Activated CD8-positive, alpha-beta T cell treated with anti-CD3 and anti-CD28 coated beads for 36 hours (primary cell): Measurements from ENCODE around the gene CYP4F2. TPM values are rescaled to one million over a fixed set of nuclear protein-coding genes. Genes with fewer than 3 reads are reported as not detected.
"Not testable (repeated sequence)": the region's sequence is repeated elsewhere in the genome, so short reads cannot be mapped to it uniquely, and the experiment has no call there.

Source experiments
- ATAC-seq: fragments of 200-7000 bp; cut with Tn5 transposase; one replicate; pipeline ENCODE4 v1.10.0; 2021; ENCODE audit warnings: mild to moderate bottlenecking, moderate library complexity
- CTCF ChIA-PET: fragments of 350-600 bp; sonication (Branson Sonifier 250); formaldehyde crosslinking; loops from one replicate; lab custom pipeline; 2021; ENCODE audit warnings: antibody characterized with exemption; lab: Charles Lee
- POLR2A ChIA-PET: fragments of 350-600 bp; sonication (Branson Sonifier 250); formaldehyde crosslinking; loops from one replicate; lab custom pipeline; 2021; ENCODE audit warnings: antibody characterized with exemption; lab: Charles Lee
- DNase-seq: peaks from one replicate; pipeline ENCODE4 v3.0.0-alpha.2; 2020
- H3K27ac Mint-ChIP-seq: one replicate; pipeline ENCODE4 v1.8.0; 2021; ENCODE audit warnings: mild to moderate bottlenecking, mixed read lengths
- H3K27me3 Mint-ChIP-seq: one replicate; pipeline ENCODE4 v1.8.0; 2021; ENCODE audit warnings: mixed read lengths
- H3K36me3 Mint-ChIP-seq: one replicate; pipeline ENCODE4 v1.8.0; 2021; ENCODE audit warnings: low read depth, mixed read lengths
- H3K4me1 Mint-ChIP-seq: one replicate; pipeline ENCODE4 v1.8.0; 2021; ENCODE audit warnings: low read depth, mixed read lengths
- H3K4me3 Mint-ChIP-seq: one replicate; pipeline ENCODE4 v1.8.0; 2021; ENCODE audit warnings: mild to moderate bottlenecking, moderate library complexity, mixed read lengths
- H3K9me3 Mint-ChIP-seq: one replicate; pipeline ENCODE4 v1.8.0; 2021; ENCODE audit warnings: mixed read lengths
- CTCF ChIP-seq: fragments of 200-600 bp; IDR thresholded peaks from one replicate; pipeline ENCODE4 v1.8.0; 2022; ENCODE audit warnings: antibody characterized with exemption, mild to moderate bottlenecking
- intact Hi-C: fragments of 100-400 bp; cut with micrococcal nuclease; formaldehyde crosslinking; loops from one replicate; pipeline ENCODE4 v1.10.0; 2022
- total RNA-seq, 2 experiments: library from RNA; stranded (reverse); gene quantifications; one replicate each; pipeline ENCODE4 v1.2.3, GENCODE V29; 2021

CYP4F2 gene
- total RNA-seq, 2 experiments from 2014 or later = 0.18 TPM; not detected in 1

- no peak for TF ChIP-seq CTCF
- CTCF ChIA-PET = no interaction called here
- Mint-ChIP-seq H3K27ac (no peak overlapping the region), H3K4me3 (no peak overlapping the region), H3K27me3 (no peaks in the 10 kb centered on the region), H3K9me3 (no peaks in the 10 kb centered on the region), H3K4me1 (no peaks in the 10 kb centered on the region), H3K36me3 (no peaks in the 10 kb centered on the region)
- ATAC-seq (no peak), DNase-seq (no peak)
- POLR2A ChIA-PET = no interaction called here
- intact Hi-C loops = no loop called here
Observed at GRCh38 chr19:15829786-15830185, 68.1 kb downstream of the CYP4F2 start.

GRCh38 chr19:15829306-15829698 lies 68.6 kb downstream of the CYP4F2 start:
- DNase-seq (no peak), ATAC-seq (no peak)
- H3K9me3 Mint-ChIP-seq = no peaks in the 10 kb centered on the region
- no peak overlapping the region for H3K4me3 Mint-ChIP-seq
- intact Hi-C loops = no loop called here
- no peak for TF ChIP-seq CTCF
- ChIA-PET CTCF (no interaction called here), POLR2A (no interaction called here)
- no peaks in the 10 kb centered on the region for H3K4me1 Mint-ChIP-seq
- no peaks in the 10 kb centered on the region for H3K27me3 Mint-ChIP-seq
- H3K27ac Mint-ChIP-seq = no peak overlapping the region
- no peaks in the 10 kb centered on the region for H3K36me3 Mint-ChIP-seq

- H3K27me3 Mint-ChIP-seq, H3K36me3 Mint-ChIP-seq, H3K4me3 Mint-ChIP-seq, H3K9me3 Mint-ChIP-seq, H3K4me1 Mint-ChIP-seq, DNase-seq, ATAC-seq, H3K27ac Mint-ChIP-seq, intact Hi-C loops: not testable (repeated sequence)
- CTCF ChIA-PET = interaction anchor here (1.0 kb wide), 1 partner anchor 213 kb away, joined by 5 read pairs; no protein-coding TSS in a partner anchor
- POLR2A ChIA-PET = interaction anchor here (1.2 kb wide), 1 partner anchor 8 kb away, joined by 3 read pairs; no protein-coding TSS in a partner anchor
Observed at GRCh38 chr19:15828611-15829305, 69.1 kb downstream of the CYP4F2 start.

GRCh38 chr19:15828121-15828610 lies 69.7 kb downstream of the CYP4F2 start:
- Mint-ChIP-seq H3K27me3 (no peaks in the 10 kb centered on the region), H3K36me3 (no peaks in the 10 kb centered on the region), H3K4me3 (no peak overlapping the region), H3K9me3 (no peaks in the 10 kb centered on the region), H3K4me1 (no peaks in the 10 kb centered on the region), H3K27ac (no peak overlapping the region)
- no peak for TF ChIP-seq CTCF
- ChIA-PET CTCF (interaction anchor here (1.0 kb wide), 1 partner anchor 213 kb away, joined by 5 read pairs; no protein-coding TSS in a partner anchor), POLR2A (interaction anchor here (1.2 kb wide), 1 partner anchor 8 kb away, joined by 3 read pairs; no protein-coding TSS in a partner anchor)
- intact Hi-C loops = no loop called here
- DNase-seq (no peak), ATAC-seq (no peak)

Other genes with a start within 250 kb of the CYP4F2 start
- gene CYP4F12, start 225.0 kb downstream of the CYP4F2 start, total RNA-seq = not detected
- gene OR10H2, start 170.1 kb downstream of the CYP4F2 start, total RNA-seq = not detected
- not detected for gene OR10H3, start 160.1 kb downstream of the CYP4F2 start, total RNA-seq
- gene OR10H5, start 110.4 kb downstream of the CYP4F2 start, total RNA-seq = under 1 TPM in 1 of 2 experiments, not detected in 1; 0.04 TPM
- not detected for gene OR10H1, start 82.4 kb downstream of the CYP4F2 start, total RNA-seq
- not detected for gene CYP4F11, start 36.5 kb upstream of the CYP4F2 start, total RNA-seq
- not detected for gene OR10H4, start 50.9 kb upstream of the CYP4F2 start, total RNA-seq
- 100 to 1,000 TPM; 230 to 232 TPM for gene TPM4, start 178.4 kb upstream of the CYP4F2 start, total RNA-seq
- gene RAB8A, start 213.8 kb upstream of the CYP4F2 start, total RNA-seq = 100 to 1,000 TPM; 123 to 128 TPM
- gene HSH2D, start 245.6 kb upstream of the CYP4F2 start, total RNA-seq = 10 to 100 TPM; 23.5 to 25.5 TPM